HUES64 (cell line): ENCODE measurements around the gene ABCC6.
"Not testable (repeated sequence)": the region's sequence is repeated elsewhere in the genome, so short reads cannot be mapped to it uniquely, and the experiment has no call there.

ENCODE experiments used
- H3K27ac ChIP-seq: 2 replicates; pipeline ENCODE4 v1.7.0; 2013; ENCODE audit warnings: low read depth, low read length, inconsistent platforms
- H3K27me3 ChIP-seq: 2 replicates; pipeline ENCODE4 v1.6.1; 2013; ENCODE audit warnings: mild to moderate bottlenecking, low read length; ENCODE audit not compliant: insufficient read depth
- H3K36me3 ChIP-seq: 2 replicates; pipeline ENCODE4 v1.6.1; 2013; ENCODE audit warnings: mild to moderate bottlenecking, low read length; ENCODE audit not compliant: insufficient read depth
- H3K4me1 ChIP-seq: 2 replicates; pipeline ENCODE4 v1.6.1; 2013; ENCODE audit warnings: mild to moderate bottlenecking, low read length, moderate library complexity; ENCODE audit not compliant: insufficient read depth
- H3K4me3 ChIP-seq: 2 replicates; pipeline ENCODE4 v1.5.1; 2013; ENCODE audit warnings: mild to moderate bottlenecking, low read length, moderate library complexity
- H3K9ac ChIP-seq: 2 replicates; pipeline ENCODE4 v1.6.1; 2013; ENCODE audit warnings: mild to moderate bottlenecking, low read depth, low read length
- H3K9me3 ChIP-seq: 2 replicates; pipeline ENCODE4 v1.6.1; 2013; ENCODE audit warnings: low read depth, low read length; ENCODE audit not compliant: insufficient read depth
- WGBS: fragments of 150-250, 120-280 bp; methylation state at CpG from one replicate; pipeline ENCODE4 v1.1.7; 2013; ENCODE audit warnings: missing lambda C conversion rate; 5-methylcytosine and 5-hydroxymethylcytosine counted together

ABCC6 gene

GRCh38 chr16:16148000-16148599 is 75.2 kb downstream of the ABCC6 start:
- H3K9me3 ChIP-seq, H3K9ac ChIP-seq, H3K4me1 ChIP-seq, H3K27ac ChIP-seq, H3K4me3 ChIP-seq, H3K27me3 ChIP-seq: not testable (repeated sequence)
- peaks cover 12% of the 10 kb centered on the region for H3K36me3 ChIP-seq
- WGBS, result 91% methylated on average over 14 of the region's 15 CpGs

DNA sequence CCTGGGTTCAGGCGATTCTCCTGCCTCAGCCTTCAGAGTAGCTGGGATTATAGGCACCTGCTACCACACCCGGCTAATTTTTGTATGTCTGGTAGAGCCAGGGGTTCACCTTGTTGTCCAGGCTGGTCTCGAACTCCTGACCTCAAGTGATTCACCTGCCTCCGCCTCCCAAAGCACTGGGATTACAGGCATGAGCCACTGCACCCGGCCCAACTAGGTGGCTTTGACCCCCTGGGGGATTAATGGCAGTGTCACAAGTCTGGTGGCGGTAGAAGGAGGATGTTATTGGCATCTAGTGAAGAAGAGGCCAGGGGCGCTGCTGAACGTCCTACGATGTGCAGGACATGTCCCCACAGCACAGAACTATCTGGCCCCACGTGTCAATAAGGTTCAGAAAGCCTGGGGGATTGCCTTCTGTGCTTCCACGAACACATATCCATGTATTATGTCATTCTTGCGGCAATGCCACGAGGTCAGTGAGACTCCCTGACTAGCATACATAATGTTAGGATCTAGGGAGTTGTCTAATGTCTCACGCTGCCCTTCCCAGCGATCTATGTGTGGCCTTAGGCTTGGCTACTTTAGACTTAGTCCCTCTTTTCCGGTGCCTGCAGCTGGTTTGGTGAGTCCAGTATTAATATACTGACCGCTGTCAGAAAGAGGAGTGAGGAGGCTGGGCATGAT is 75.8 kb downstream of the ABCC6 start:
- H3K4me1 ChIP-seq, result no peaks in the 10 kb centered on the region
- no peaks in the 10 kb centered on the region for H3K9me3 ChIP-seq
- no peaks in the 10 kb centered on the region for H3K27me3 ChIP-seq
- H3K36me3 ChIP-seq, result peaks cover 16% of the 10 kb centered on the region
- no peak overlapping the region for H3K9ac ChIP-seq
- no peak overlapping the region for H3K4me3 ChIP-seq
- 93% methylated on average over 17 of the region's 17 CpGs for WGBS
- no peak overlapping the region for H3K27ac ChIP-seq

- no peak overlapping the region for H3K9ac ChIP-seq
- WGBS, result 90% methylated on average over 14 of the region's 14 CpGs
- peaks cover 23% of the 10 kb centered on the region for H3K36me3 ChIP-seq
- no peaks in the 10 kb centered on the region for H3K27me3 ChIP-seq
- no peaks in the 10 kb centered on the region for H3K9me3 ChIP-seq
- H3K4me1 ChIP-seq, result no peaks in the 10 kb centered on the region
- H3K27ac ChIP-seq, result no peak overlapping the region
- no peak overlapping the region for H3K4me3 ChIP-seq
These were observed 76.6 kb downstream of the ABCC6 start for GRCh38 chr16:16146380-16147315.

DNA sequence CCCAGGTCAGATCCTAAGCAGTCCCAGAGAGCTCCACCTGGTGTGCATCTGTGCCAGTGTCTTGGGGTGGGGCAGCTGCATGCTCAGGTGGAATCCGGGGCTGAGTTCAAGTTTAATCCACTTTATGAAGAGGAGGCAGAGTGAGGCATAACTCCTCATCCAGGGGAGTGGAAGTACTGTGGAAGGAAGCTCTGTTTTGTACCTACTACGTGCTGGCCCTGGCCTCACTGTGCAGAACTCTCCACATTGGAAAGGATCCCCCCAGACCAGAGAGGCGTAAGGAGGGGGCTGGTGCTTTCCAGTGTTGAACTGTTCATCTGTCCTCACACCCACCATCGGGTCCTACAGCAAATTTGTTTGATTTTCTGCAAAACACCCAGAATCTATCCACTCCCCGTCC is 78.0 kb downstream of the ABCC6 start:
- 87% methylated on average over 5 of the region's 5 CpGs for WGBS
- H3K4me3 ChIP-seq, result no peak overlapping the region
- no peak overlapping the region for H3K9ac ChIP-seq
- no peak overlapping the region for H3K27ac ChIP-seq
- peaks cover 37% of the 10 kb centered on the region for H3K36me3 ChIP-seq
- no peaks in the 10 kb centered on the region for H3K4me1 ChIP-seq
- no peaks in the 10 kb centered on the region for H3K27me3 ChIP-seq
- H3K9me3 ChIP-seq, result no peaks in the 10 kb centered on the region

- Histone ChIP-seq H3K36me3 (peaks cover 46% of the 10 kb centered on the region), H3K9me3 (no peaks in the 10 kb centered on the region), H3K9ac (no peak overlapping the region), H3K4me1 (no peaks in the 10 kb centered on the region), H3K27ac (no peak overlapping the region), H3K27me3 (no peaks in the 10 kb centered on the region), H3K4me3 (no peak overlapping the region)
- WGBS, result 91% methylated on average over 5 of the region's 5 CpGs
These were observed 78.9 kb downstream of the ABCC6 start for GRCh38 chr16:16144416-16144815.

GRCh38 chr16:16143931-16144330 is 79.4 kb downstream of the ABCC6 start:
- Histone ChIP-seq H3K27ac (no peak overlapping the region; the same call in 1 of the 2 replicates), H3K9ac (no peak overlapping the region), H3K27me3 (no peaks in the 10 kb centered on the region), H3K36me3 (peaks cover 51% of the 10 kb centered on the region), H3K4me3 (no peak overlapping the region), H3K9me3 (no peaks in the 10 kb centered on the region), H3K4me1 (no peaks in the 10 kb centered on the region)
- WGBS, result 93% methylated on average over 5 of the region's 8 CpGs

GRCh38 chr16:16143038-16143763 is 80.1 kb downstream of the ABCC6 start:
- H3K27me3 ChIP-seq, result no peaks in the 10 kb centered on the region
- H3K4me1 ChIP-seq, result no peaks in the 10 kb centered on the region
- no peak overlapping the region for H3K27ac ChIP-seq
- no peaks in the 10 kb centered on the region for H3K9me3 ChIP-seq
- H3K9ac ChIP-seq, result no peak overlapping the region
- H3K36me3 ChIP-seq, result peaks cover 58% of the 10 kb centered on the region
- WGBS, result 92% methylated on average over 15 of the region's 15 CpGs
- H3K4me3 ChIP-seq, result no peak overlapping the region

DNA sequence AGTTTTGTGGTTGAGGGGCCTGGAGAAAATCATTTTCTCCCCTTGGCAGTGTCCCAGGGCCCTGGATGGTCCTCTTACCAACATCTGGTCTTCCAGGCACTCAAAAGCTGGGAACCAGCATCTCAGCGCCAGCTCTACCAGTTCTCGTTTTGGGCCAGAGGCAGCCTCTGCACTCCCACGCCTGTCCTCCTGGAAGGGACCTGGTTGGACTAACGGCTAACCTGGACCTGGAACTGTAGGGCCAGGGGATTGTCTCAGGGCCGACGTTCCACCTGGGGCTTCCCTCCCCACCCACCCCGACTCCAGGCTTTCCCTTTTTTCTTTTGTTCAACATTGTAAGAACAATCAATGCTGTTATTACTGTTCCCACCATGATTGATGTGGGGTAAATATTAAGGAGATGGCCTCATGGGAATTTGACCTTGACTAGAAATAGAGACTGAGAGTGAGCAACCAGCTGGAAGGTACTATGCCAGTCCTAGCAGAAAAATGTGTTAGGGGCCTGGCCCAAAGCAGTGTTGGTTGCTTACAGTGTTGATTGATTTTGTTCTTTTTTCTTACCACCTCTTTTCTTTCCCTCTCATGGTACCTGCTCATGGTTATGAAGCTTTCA is 81.4 kb downstream of the ABCC6 start:
- Histone ChIP-seq H3K27ac (no peak overlapping the region), H3K36me3 (peaks cover 71% of the 10 kb centered on the region), H3K27me3 (no peaks in the 10 kb centered on the region), H3K4me1 (no peaks in the 10 kb centered on the region), H3K9me3 (no peaks in the 10 kb centered on the region), H3K4me3 (no peak overlapping the region), H3K9ac (no peak overlapping the region)
- 97% methylated on average over 6 of the region's 7 CpGs for WGBS

DNA sequence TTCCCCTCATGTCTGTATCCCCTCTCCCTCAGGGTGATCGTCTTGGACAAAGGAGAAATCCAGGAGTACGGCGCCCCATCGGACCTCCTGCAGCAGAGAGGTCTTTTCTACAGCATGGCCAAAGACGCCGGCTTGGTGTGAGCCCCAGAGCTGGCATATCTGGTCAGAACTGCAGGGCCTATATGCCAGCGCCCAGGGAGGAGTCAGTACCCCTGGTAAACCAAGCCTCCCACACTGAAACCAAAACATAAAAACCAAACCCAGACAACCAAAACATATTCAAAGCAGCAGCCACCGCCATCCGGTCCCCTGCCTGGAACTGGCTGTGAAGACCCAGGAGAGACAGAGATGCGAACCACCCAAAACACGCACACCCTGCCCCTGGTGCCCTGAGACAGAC is 82.2 kb downstream of the ABCC6 start:
- Histone ChIP-seq H3K36me3 (peaks cover 78% of the 10 kb centered on the region), H3K9ac (no peak overlapping the region), H3K27ac (no peak overlapping the region), H3K9me3 (no peaks in the 10 kb centered on the region), H3K4me3 (no peak overlapping the region), H3K27me3 (no peaks in the 10 kb centered on the region), H3K4me1 (no peaks in the 10 kb centered on the region)
- WGBS, result 95% methylated on average over 11 of the region's 11 CpGs

DNA sequence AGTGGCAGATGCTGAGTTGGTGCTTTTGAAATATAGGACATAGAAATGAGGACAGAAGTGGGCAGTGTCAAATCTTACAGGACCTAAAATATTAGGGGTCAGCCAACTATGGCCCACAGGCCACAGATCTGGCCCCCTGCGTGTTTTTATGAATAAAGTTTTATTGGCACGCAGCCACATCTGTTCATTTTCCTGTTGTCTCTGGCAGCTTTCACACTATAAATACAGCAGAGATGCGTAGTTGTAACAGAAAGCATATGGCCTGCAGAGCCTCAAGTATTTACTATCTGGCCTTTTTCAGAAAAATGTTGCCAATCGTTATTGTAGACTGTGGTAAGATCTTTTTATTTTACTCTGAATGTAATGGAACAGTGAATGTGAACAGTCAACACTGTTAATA is 82.8 kb downstream of the ABCC6 start:
- Histone ChIP-seq H3K27me3 (no peaks in the 10 kb centered on the region), H3K9ac (no peak overlapping the region), H3K36me3 (peaks cover 84% of the 10 kb centered on the region), H3K4me3 (no peak overlapping the region), H3K9me3 (no peaks in the 10 kb centered on the region), H3K4me1 (no peaks in the 10 kb centered on the region), H3K27ac (no peak overlapping the region)
- 96% methylated on average over 4 of the region's 4 CpGs for WGBS
